ENCODE results near the gene NCBP3.

DNA sequence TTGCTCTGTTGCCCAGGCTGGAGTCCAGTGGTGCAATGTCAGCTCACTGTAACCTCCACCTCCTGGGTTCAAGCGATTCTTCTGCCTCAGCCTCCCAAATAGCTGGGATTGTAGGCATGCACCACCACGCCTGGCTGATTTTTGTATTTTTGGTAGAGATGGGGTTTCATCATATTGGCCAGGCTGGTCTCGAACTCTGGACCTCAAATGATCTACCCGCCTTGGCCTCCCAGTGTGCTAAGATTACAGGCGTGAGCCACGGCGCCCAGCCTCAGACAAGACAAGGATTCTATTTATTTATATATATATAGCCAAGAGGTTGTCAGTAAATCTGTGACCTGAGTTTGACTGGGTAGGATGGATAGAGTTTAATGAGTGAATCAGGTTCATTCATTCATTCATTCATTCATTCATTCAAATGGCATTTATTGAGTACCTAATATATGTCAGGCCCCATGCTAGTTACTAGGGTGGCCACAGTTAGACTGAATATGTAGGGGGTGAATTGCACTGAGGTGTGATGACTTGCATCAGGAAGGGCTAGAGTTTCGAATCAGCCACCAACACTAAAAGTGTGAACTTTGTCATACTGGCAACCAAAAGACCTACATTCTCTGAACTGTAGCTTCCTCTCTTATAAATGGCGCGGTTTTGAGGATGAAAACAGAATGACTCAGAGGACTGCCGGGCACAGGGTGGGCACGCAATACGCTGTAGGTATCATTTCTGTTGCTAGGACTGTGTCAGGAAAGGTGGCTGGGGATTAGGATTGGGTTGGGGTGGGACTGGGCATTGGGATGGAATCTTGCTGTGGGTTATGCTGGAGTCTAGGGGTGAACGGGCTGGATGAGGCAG is 82.9 kb downstream of the NCBP3 start:
- TF ChIP-seq POLR2A (IDR thresholded peaks at IDR 0.05) (no peak), POLR2AphosphoS5 (IDR thresholded peaks at IDR 0.05) (no peak)
- TF ChIP-seq, protein P1, sequence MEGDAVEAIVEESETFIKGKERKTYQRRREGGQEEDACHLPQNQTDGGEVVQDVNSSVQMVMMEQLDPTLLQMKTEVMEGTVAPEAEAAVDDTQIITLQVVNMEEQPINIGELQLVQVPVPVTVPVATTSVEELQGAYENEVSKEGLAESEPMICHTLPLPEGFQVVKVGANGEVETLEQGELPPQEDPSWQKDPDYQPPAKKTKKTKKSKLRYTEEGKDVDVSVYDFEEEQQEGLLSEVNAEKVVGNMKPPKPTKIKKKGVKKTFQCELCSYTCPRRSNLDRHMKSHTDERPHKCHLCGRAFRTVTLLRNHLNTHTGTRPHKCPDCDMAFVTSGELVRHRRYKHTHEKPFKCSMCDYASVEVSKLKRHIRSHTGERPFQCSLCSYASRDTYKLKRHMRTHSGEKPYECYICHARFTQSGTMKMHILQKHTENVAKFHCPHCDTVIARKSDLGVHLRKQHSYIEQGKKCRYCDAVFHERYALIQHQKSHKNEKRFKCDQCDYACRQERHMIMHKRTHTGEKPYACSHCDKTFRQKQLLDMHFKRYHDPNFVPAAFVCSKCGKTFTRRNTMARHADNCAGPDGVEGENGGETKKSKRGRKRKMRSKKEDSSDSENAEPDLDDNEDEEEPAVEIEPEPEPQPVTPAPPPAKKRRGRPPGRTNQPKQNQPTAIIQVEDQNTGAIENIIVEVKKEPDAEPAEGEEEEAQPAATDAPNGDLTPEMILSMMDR (IDR thresholded peaks at IDR 0.05) = no peak

Measured in prostate gland (tissue), 2 donors.